Glutamatergic neuron (in vitro differentiated cells): ENCODE measurements around the gene TH. TPM values are rescaled to one million over a fixed set of nuclear protein-coding genes. Genes with fewer than 3 reads are reported as not detected.

Experiments used
- DNase-seq: peaks from one replicate; pipeline ENCODE4 v3.0.0; 2022
- H3K27ac Mint-ChIP-seq: one replicate; pipeline ENCODE4 v1.8.0; 2020; ENCODE audit warnings: mild to moderate bottlenecking, mixed read lengths, inconsistent platforms; ENCODE audit not compliant: unreplicated experiment
- H3K27me3 Mint-ChIP-seq: one replicate; pipeline ENCODE4 v1.8.0; 2020; ENCODE audit warnings: mild to moderate bottlenecking, moderate library complexity, mixed read lengths, inconsistent platforms; ENCODE audit not compliant: unreplicated experiment
- H3K36me3 Mint-ChIP-seq: one replicate; pipeline ENCODE4 v1.8.0; 2020; ENCODE audit warnings: mild to moderate bottlenecking, mixed read lengths, inconsistent platforms; ENCODE audit not compliant: unreplicated experiment
- H3K4me1 Mint-ChIP-seq: one replicate; pipeline ENCODE4 v1.8.0; 2020; ENCODE audit warnings: mild to moderate bottlenecking, low read depth, mixed read lengths, inconsistent platforms; ENCODE audit not compliant: unreplicated experiment
- H3K4me3 Mint-ChIP-seq: one replicate; pipeline ENCODE4 v1.8.0; 2020; ENCODE audit warnings: mild to moderate bottlenecking, mixed read lengths, inconsistent platforms; ENCODE audit not compliant: unreplicated experiment
- H3K9me3 Mint-ChIP-seq: one replicate; pipeline ENCODE4 v1.8.0; 2020; ENCODE audit warnings: mild to moderate bottlenecking, moderate library complexity, mixed read lengths, inconsistent platforms; ENCODE audit not compliant: unreplicated experiment
- total RNA-seq: library from RNA; stranded (reverse); fragmentation: NEBNext Ultra II Directional; extraction: Animal tissue kit (Norgen Biotek cat#: 25700); gene quantifications from one replicate; pipeline ENCODE4 v1.2.1, GENCODE V29; 2021; ENCODE audit not compliant: unreplicated experiment
- TF ChIP-seq, protein P1 (sequence below): fragments of 200-600 bp; sonication (generic); IDR thresholded peaks from one replicate; pipeline ENCODE4 v1.5.0; 2021; ENCODE audit not compliant: partially characterized antibody, unreplicated experiment

The TH gene
- total RNA-seq, 1 donor from 2014 or later = not detected

DNA sequence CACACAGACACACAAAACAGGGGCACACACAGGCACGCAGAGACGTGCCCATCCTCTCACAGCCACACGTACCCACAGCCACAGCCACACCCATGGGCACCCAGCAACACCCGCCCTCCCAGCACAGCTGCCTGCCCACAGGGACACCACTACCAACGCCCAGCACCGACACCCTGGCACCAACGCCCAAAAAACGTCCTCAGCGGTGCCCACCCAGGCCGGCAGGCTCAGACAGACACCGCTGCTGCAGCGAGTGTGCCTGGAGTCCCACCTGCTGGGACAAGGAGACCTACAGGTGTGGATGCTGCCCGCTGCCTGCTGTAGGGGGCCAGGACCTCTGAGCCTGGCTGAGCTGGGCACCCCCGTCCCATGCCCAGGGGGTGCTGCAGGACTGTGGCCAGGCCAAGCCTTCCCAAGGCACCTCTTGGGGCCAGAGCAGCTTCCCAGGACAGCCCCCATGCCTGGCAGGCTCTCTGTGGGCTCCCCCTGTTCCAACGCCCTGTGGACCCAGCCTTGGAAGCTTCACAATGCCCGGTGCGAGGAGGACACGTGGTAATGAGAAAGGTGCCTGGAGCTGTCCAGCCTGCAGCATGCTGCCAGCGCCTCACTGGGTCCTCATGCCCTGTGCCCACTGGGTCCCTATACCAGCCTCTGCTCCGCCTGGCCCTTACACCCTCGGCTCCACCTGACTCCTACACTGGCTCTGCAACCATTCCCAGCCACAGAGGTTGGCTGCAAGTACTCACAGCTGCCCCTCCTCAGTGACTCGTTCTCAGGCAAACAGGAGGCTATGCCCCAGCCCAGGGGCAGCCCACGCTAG lies 45.8 kb upstream of the TH start:
- DNase-seq = no peak
- H3K27ac Mint-ChIP-seq = no peak overlapping the region

DNA sequence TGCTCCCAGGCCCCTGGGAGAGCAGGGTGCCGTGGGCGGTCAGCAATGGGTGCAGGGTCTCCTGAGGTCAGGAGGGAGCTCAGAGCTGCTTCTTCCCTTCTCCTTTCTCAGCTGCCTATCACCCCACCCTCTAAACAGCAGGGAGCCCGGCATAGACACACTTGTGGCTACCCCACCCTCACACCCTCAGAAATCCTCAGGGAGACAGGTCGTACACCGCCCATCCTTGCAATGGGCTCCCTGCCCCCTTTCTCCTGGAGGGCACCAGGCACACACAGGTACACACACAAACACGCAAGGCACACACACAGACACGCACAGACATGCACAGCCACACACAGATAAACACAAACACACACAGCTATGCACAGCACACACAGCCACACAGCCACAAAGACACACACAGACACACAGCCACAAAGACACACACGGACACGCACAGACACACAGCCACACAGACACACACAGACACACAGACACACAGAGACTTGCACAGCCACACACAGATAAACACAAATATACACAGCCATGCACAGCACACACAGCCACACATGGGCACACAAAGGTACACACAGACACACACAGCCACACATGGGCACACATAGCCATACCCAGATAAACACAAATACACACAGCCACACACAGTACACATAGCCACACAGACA lies 44.9 kb upstream of the TH start:
- no peak overlapping the region for H3K27ac Mint-ChIP-seq
- peaks cover 13% of the 10 kb centered on the region for H3K27me3 Mint-ChIP-seq
- no peak for DNase-seq
- peaks cover 12% of the 10 kb centered on the region for H3K9me3 Mint-ChIP-seq
- TF ChIP-seq, protein P1, sequence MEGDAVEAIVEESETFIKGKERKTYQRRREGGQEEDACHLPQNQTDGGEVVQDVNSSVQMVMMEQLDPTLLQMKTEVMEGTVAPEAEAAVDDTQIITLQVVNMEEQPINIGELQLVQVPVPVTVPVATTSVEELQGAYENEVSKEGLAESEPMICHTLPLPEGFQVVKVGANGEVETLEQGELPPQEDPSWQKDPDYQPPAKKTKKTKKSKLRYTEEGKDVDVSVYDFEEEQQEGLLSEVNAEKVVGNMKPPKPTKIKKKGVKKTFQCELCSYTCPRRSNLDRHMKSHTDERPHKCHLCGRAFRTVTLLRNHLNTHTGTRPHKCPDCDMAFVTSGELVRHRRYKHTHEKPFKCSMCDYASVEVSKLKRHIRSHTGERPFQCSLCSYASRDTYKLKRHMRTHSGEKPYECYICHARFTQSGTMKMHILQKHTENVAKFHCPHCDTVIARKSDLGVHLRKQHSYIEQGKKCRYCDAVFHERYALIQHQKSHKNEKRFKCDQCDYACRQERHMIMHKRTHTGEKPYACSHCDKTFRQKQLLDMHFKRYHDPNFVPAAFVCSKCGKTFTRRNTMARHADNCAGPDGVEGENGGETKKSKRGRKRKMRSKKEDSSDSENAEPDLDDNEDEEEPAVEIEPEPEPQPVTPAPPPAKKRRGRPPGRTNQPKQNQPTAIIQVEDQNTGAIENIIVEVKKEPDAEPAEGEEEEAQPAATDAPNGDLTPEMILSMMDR = no peak
- H3K4me1 Mint-ChIP-seq = peaks cover 15% of the 10 kb centered on the region
- H3K36me3 Mint-ChIP-seq = no peaks in the 10 kb centered on the region
- no peak overlapping the region for H3K4me3 Mint-ChIP-seq

More for the DNA sequence above, 45.8 kb upstream of the TH start:
- Mint-ChIP-seq H3K4me1 (peaks cover 15% of the 10 kb centered on the region), H3K27me3 (peaks cover 17% of the 10 kb centered on the region), H3K4me3 (no peak overlapping the region), H3K9me3 (peaks cover 10% of the 10 kb centered on the region), H3K36me3 (peaks cover 4% of the 10 kb centered on the region)
- TF ChIP-seq, protein P1 = no peak

DNA sequence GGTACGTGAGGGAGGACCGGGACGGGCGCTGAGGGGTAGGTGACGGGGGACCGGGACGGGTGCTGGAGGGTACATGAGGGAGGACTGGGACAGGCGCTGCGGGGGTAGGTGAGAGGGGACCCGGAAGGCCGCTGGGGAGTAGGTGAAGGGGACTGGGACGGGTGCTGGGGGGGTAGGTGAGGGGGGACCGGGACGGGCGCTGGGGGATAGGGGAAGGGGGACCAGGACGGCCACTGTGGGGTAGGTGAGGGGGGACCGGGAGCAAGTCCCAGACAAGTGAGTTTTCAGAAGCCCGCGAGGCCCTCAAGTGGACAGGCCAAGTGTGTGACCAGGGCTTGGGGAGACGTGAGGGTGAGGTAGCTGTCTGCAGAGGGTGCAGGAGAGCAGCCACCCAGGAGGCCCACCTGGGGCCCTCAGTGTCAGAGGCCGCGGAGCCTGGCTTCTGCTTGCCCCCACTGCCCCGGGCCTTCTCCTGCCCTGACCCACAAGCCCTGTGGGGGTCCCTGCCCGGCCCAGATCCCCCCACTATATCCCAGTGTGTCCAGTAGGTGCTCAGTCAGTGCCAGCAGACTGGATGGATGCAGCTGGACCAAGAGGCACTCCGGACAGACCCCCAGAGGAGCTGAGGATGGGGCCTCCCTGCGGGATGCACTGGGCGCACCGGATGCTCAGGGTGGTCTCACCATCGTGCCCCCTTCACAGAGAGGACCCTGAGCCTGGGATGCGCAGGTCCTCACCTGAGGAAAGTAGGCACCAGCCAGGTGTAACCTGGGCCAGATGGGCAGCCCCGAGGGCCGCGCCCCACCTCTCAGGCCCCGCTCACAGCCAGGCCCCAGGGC lies 44.2 kb upstream of the TH start:
- H3K9me3 Mint-ChIP-seq = peaks cover 12% of the 10 kb centered on the region
- H3K4me1 Mint-ChIP-seq = peaks cover 15% of the 10 kb centered on the region
- no peak for DNase-seq
- H3K36me3 Mint-ChIP-seq = no peaks in the 10 kb centered on the region
- no peak overlapping the region for H3K27ac Mint-ChIP-seq
- TF ChIP-seq, protein P1 = no peak
- H3K27me3 Mint-ChIP-seq = peaks cover 13% of the 10 kb centered on the region
- H3K4me3 Mint-ChIP-seq = no peak overlapping the region

DNA sequence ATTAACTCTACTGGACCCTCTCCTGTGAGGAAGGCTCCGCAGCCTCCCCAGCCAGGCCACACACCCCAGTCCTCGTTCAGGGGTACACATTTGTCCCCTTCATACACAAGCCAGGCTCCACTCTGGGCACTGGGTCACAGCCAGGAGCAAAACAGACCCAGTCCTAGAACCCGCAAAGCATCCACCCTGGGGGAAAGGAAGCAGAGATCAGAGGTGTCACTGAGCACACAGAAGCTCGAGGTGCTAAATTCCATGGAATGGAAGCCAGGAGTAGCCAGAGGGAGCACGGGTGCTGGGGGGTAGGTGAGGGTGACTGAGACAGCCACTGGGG lies 43.6 kb upstream of the TH start:
- H3K4me1 Mint-ChIP-seq = peaks cover 15% of the 10 kb centered on the region
- no peaks in the 10 kb centered on the region for H3K36me3 Mint-ChIP-seq
- no peak for DNase-seq
- H3K27me3 Mint-ChIP-seq = peaks cover 13% of the 10 kb centered on the region
- H3K9me3 Mint-ChIP-seq = peaks cover 12% of the 10 kb centered on the region
- H3K27ac Mint-ChIP-seq = peak overlapping the region; percentile 59
- H3K4me3 Mint-ChIP-seq = no peak overlapping the region
- TF ChIP-seq, protein P1 = no peak
